Astrocyte (in vitro differentiated cells and primary cell): Measurements from ENCODE around the gene OR5A2.
"Not testable (repeated sequence)": the region's sequence is repeated elsewhere in the genome, so short reads cannot be mapped to it uniquely, and the experiment has no call there.

Source experiments
- EZH2 ChIP-seq: IDR thresholded peaks from 2 replicates; pipeline ENCODE4 v1.6.1; 2012; ENCODE audit warnings: mild to moderate bottlenecking, low read length, inconsistent platforms; ENCODE audit not compliant: insufficient read depth
- TF ChIP-seq, protein P1 (sequence below): IDR thresholded peaks from 2 replicates; pipeline ENCODE4 v1.5.1; 2011; ENCODE audit warnings: low read depth, mild to moderate bottlenecking, inconsistent platforms, low read length, moderate library complexity; ENCODE audit not compliant: insufficient read depth

DNA sequence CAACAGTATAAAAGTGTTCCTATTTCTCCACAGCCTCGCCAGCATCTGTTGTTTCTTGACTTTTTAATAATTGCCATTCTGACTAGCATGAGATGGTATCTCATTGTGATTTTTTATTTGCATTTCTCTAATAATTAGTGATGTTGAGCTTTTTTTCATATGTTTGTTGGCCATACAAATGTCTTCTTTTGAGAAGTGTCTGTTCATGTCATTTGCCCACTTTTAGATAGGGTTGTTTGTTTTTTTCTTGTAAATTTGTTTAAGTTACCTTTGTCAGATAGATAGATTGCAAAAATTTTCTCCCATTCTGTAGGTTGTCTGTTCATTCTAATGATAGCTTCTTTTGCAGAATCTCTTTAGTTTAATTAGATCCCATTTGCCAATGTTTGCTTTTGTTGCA is 19.4 kb upstream of the OR5A2 start:
- TF ChIP-seq, protein P1, sequence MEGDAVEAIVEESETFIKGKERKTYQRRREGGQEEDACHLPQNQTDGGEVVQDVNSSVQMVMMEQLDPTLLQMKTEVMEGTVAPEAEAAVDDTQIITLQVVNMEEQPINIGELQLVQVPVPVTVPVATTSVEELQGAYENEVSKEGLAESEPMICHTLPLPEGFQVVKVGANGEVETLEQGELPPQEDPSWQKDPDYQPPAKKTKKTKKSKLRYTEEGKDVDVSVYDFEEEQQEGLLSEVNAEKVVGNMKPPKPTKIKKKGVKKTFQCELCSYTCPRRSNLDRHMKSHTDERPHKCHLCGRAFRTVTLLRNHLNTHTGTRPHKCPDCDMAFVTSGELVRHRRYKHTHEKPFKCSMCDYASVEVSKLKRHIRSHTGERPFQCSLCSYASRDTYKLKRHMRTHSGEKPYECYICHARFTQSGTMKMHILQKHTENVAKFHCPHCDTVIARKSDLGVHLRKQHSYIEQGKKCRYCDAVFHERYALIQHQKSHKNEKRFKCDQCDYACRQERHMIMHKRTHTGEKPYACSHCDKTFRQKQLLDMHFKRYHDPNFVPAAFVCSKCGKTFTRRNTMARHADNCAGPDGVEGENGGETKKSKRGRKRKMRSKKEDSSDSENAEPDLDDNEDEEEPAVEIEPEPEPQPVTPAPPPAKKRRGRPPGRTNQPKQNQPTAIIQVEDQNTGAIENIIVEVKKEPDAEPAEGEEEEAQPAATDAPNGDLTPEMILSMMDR, result not testable (repeated sequence)
- TF ChIP-seq EZH2, result not testable (repeated sequence)
